Measurements from ENCODE around the gene ADAMTS17.
A peak's percentile ranks its signal among the peaks of the same experiment; 100 is the strongest.
"Not testable (repeated sequence)": the region's sequence is repeated elsewhere in the genome, so short reads cannot be mapped to it uniquely, and the experiment has no call there.

Gene ADAMTS17

GRCh38 chr15:100083572-100083971, 258.2 kb downstream of the ADAMTS17 start:
- no peak for DNase-seq (ENCODE audit: low read depth, low spot score)
- in situ Hi-C loops (cut with HindIII; ENCODE audit: low sequenced_read_pairs) = no loop called here
- H3K4me3 ChIP-seq (ENCODE audit: low read depth, low read length) = no peak overlapping the region
- no peak for TF ChIP-seq CTCF (IDR thresholded peaks at IDR 0.05; ENCODE audit: low read depth, low read length)

- TF ChIP-seq CTCF (IDR thresholded peaks at IDR 0.05; ENCODE audit: low read depth, low read length) = no peak
- H3K4me3 ChIP-seq (ENCODE audit: low read depth, low read length) = no peak overlapping the region
- peak; percentile 27 for DNase-seq (ENCODE audit: low read depth, low spot score)
- in situ Hi-C loops (cut with HindIII; ENCODE audit: low sequenced_read_pairs) = no loop called here
These were observed 258.9 kb downstream of the ADAMTS17 start for GRCh38 chr15:100082761-100083402.

GRCh38 chr15:100081454-100081853, 260.3 kb downstream of the ADAMTS17 start:
- in situ Hi-C loops (cut with HindIII; ENCODE audit: low sequenced_read_pairs) = no loop called here
- H3K4me3 ChIP-seq (ENCODE audit: low read depth, low read length) = no peak overlapping the region
- no peak for DNase-seq (ENCODE audit: low read depth, low spot score)
- no peak for TF ChIP-seq CTCF (IDR thresholded peaks at IDR 0.05; ENCODE audit: low read depth, low read length)

GRCh38 chr15:100078511-100079220, 263.1 kb downstream of the ADAMTS17 start:
- peak; percentile 37 for DNase-seq (ENCODE audit: low read depth, low spot score)
- TF ChIP-seq CTCF (IDR thresholded peaks at IDR 0.05; ENCODE audit: low read depth, low read length) = no peak
- H3K4me3 ChIP-seq (ENCODE audit: low read depth, low read length) = no peak overlapping the region
- in situ Hi-C loops (cut with HindIII; ENCODE audit: low sequenced_read_pairs) = no loop called here

- TF ChIP-seq CTCF (IDR thresholded peaks at IDR 0.05; ENCODE audit: low read depth, low read length) = no peak
- in situ Hi-C loops (cut with HindIII; ENCODE audit: low sequenced_read_pairs) = no loop called here
These were observed 266.5 kb downstream of the ADAMTS17 start for GRCh38 chr15:100075229-100075628.

GRCh38 chr15:100073982-100074381, 267.8 kb downstream of the ADAMTS17 start:
- no peak overlapping the region for H3K4me3 ChIP-seq (ENCODE audit: low read depth, low read length)
- DNase-seq (ENCODE audit: low read depth, low spot score) = no peak
- in situ Hi-C loops (cut with HindIII; ENCODE audit: low sequenced_read_pairs) = no loop called here
- TF ChIP-seq CTCF (IDR thresholded peaks at IDR 0.05; ENCODE audit: low read depth, low read length) = no peak

More at GRCh38 chr15:100075229-100075628, 266.5 kb downstream of the ADAMTS17 start:
- DNase-seq (ENCODE audit: low read depth, low spot score) = no peak
- H3K4me3 ChIP-seq (ENCODE audit: low read depth, low read length) = no peak overlapping the region

- H3K4me3 ChIP-seq (ENCODE audit: low read depth, low read length); in situ Hi-C loops (cut with HindIII; ENCODE audit: low sequenced_read_pairs): not testable (repeated sequence)
These were observed 275.1 kb downstream of the ADAMTS17 start for GRCh38 chr15:100066521-100067280.

More at GRCh38 chr15:100066521-100067280, 275.1 kb downstream of the ADAMTS17 start:
- not testable (repeated sequence) for DNase-seq (ENCODE audit: low read depth, low spot score)

Data from astrocyte of the spinal cord (primary cell).